HTERT RPE-1 (cell line): Measurements from ENCODE around the gene QSOX2.

Experiments used
- in situ Hi-C: fragments of 300-500 bp; cut with MboI; formaldehyde crosslinking; loops from 4 replicates; pipeline ENCODE4 v1.14.3; 2020; ENCODE audit warnings: low sequenced_read_pairs

Gene QSOX2

DNA sequence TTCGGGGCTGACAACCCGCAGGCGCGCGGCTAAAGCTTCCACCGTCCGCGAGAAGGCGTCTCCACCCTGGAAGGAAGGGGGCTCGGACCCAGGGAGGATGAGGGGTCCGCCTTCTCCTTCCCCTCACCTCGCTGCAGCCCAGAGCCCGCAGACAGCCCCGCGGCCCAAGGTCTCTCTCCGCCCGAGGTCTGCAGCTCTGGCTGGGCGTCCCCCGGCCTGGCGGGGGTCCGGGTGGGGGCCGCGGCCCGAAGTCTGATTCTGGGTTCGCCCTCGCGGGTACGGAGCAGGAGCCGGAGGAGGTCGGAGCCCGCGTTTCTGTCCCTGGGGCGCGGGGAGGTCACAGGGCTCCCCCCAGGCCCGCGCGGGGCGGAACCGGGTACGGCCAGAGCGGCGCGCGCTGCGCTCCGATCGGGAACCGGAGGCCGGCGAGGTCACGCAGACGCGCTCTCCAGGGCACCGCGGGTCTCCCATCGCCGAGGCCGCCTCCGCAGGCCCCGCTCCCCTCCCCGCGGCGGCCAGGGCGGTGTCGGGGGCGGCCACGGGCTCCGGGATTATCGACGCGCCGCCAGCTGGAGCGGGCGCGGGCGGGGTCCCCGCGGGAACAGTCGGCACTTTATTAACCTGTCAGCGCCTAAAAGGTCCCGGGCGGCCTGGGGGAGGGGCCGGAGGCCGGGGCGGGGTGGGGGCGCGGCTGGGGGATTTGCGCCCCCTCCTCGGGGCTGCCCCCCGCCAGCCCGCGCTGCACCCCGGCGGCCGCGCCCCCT, 52.3 kb downstream of the QSOX2 start:
- in situ Hi-C loops: no loop called here

DNA sequence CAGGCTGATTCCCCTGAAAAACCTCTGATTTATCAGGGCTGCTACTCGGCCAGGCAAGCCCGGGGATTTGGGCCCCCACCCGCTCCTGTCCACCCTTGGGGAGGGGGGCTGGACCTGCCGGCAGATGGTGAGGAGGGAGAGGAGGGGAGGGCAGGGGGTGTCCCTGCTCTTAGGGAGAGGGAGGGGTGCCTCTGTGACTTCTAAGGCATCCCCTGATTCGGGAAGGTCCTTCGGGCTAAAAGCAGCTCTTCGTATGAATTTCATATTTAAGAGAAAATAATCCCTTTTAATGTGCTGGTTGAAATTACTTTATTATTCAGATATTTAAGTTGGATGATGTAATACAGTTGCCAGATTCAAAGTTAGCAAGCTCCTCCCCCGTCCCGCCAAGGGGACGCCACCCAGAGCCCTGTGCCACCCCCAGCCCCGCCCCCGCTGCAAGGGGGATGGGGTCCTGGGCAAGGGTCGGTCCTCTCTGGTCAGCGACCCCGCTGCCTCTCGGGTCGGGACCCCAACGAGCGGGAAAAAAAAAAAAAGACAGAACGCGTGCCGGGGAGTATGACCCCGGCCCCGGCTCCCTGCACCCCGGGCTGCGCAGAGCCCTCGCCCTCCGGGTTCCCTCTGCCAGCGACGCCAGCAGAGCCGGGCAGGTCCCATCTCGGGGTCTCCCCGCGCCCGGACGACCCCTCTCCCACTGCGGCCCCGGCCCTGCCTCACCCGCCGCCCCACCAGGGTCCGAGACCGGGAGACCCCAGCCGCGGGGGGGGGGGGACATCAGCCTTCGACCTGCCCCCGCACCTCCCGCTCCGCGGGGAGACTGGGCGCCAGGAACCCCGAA, 53.1 kb downstream of the QSOX2 start:
- in situ Hi-C loops: no loop called here

DNA sequence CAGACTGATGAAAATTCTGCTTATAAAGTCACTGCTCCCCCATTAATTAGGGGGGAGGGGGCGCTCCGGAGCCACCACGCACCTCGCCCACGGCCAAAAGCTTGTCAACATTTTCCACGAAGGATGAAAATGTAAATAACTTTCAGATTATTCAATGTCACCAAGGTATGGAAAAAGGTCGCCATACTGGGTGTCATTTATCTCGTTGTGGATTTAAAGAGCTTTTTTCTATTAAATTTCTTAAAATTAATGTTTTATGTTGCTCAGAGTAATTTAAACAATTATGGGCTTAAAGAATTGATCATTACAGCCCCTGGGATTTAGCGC, 53.7 kb downstream of the QSOX2 start:
- in situ Hi-C loops: no loop called here

DNA sequence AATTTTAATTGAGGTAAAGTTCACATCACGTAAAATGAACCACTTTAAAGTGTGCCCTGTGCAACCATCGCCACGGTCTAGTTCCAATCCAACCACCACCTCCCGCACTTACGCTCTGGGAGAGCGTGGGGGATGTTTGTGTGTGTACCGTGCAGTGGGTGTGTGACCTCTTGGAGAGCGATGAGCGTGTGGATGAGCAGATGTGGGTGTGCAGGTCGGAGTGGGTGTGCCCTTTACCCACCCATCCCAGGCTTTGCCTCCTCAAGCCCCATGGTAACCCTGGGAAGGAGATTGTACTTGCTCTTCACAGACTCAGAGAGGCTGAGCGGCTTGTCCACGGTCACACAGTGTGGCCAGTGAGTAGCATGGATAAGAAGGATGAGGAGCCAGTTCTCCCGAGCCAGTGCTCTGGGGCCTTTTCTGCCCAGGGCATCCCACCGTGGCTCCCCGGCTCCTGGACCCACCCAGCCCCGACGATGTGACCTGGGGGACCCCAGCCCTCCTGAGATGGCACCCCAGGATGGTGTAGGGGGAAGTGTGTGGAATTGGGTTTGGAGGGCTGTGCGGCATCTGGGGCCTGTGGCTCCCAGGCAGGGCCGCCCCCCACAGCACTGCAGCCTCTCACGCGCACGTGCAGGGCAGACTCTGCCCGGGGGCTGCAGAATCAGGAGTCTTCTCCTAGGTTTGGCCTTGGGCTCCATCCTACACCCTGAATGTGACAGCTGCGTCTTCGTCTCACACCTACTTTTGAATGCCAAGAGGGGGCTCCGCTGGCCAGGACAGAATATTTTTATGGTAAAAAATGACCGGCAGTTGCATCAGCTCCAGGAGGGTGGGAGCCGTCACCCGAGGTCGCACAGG, 54.3 kb downstream of the QSOX2 start:
- in situ Hi-C loops: no loop called here

DNA sequence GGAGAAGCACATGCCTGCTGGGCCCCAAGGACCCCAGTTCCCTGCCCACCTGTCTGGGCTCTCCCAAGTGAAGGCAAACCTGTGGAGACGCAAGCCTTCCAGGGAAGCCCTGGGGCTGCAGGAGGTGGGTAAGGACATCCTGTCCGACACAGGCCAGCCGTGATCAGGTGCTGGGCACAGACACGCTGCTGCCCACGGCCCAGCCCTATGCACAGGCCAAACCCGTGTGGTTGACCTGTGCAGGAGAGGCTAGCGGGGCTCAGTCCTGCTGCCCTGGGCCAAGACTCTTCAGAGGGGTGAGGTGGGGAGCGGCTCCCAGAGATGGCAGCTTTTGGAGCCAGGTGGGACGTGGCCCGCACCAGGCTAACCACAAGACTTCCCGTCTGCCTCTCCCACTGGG, 55.0 kb downstream of the QSOX2 start:
- in situ Hi-C loops: no loop called here

DNA sequence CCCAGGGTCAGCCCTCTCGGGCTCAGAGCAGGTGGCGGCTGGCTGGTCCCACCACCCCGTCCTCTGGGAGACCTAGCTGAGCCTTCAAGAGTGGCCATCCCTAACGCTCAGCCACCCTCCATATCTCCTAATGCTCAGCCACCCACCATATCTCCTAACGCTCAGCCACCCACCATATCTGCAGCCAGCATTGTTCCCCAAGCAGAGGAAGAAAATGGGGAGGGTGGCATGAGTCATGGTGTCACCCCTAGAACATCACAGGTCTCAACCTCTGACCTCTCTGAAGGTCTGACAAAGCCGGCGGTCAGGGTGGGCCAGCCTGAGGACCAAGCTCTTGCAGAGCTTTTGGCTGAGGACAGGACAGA, 55.4 kb downstream of the QSOX2 start:
- in situ Hi-C loops: no loop called here

DNA sequence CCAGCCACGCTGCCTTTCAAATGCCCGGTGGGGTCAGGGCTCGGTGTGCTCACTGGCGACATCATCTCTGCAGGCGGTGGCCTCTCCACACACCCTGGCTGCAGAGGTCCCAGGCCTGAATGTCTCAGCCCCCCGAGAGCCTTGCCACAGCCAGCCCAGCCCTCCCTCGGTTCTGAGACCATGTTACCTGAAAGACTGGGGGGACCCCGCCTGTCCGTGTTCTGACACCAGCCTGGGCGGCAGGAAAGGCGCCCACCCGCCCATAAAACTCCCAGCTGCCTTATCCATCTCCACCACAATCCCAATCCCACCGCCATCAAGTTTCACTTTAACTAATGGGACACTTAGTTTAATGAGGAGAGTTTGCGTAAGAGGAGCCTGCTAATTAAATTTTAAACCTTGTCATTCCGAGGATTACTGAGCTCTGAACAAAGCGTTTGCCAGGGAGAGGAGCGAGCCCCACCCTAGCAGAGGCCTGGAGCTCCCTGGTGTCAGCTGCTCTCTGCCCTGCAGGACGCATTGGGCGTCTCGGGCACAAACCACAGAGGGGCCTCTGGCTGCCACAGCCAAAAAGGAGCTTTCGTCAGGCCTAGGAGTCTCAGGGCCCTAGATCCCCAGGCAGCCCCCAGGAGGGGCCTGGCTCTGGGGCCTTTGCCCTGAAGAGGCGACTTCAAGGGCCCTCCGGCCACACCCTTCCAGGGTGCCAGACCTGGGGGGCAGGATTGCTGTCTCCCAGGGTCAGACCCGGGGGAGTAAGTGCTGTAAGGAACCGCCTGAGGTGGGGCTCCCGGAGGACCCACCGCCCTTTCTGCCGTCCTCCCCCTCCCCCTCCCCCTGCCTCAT, 56.0 kb downstream of the QSOX2 start:
- in situ Hi-C loops: no loop called here

DNA sequence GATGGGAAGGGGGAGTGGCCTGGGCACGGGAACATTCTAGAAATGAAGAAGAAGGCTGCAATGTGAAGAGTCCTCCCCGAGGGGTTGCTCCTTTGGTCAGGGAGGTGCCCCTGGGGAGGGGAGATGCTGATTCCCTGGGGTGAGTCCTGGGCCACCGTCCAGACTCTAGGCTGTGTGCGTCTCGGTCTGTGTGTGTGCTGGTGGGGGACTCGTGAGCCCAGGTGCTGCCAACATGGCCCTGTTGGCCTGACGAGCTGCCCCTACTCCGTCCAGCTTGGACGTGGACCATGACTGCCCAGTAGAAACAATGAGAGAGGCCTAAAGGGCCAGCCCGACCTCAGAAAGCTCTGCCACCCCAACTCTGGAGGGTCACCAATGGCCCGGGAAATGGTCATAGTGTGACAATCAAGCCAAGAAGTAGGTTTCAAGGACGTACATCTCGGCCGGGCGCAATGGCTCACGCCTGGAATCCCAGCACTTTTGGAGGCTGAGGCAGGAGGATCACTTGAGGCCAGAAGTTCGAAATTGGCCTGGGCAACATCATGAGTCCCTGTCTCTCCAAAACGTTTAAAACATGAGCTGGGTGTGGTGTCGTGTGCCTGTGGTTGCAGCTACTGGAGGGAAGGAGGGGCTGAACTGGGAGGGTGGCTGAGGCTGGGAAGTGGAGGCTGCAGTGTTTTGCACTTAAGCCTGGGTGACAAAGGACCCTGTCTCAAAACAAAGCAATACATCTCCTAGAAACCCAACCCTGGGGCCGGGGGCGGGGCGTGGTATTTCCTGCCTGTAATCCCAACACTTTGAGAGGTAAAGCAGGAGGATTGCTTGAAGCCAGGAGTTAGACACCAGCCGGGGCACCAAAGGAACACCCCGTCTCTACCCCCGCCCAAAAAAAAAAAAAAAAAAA, 57.7 kb downstream of the QSOX2 start:
- in situ Hi-C loops: no loop called here

DNA sequence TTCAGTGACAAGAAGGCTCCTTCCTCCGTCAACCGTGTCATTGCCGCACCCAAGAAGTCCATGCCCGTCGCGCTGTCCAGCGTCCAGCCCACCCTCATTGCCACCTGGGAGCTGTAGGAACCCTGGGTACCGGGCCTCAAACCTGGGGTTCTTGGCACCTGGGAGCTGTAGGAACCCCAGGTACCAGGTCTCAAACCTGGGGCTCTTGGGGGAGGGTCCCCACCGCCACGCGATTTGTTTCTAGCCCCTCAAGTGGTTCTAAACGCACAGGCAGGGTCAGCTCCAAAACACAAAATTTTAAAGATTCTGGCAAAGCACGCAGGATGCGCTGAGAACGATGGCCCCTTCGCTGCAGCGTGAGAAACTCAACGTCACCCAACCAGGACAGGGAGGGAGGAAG, 58.4 kb downstream of the QSOX2 start:
- in situ Hi-C loops: no loop called here

DNA sequence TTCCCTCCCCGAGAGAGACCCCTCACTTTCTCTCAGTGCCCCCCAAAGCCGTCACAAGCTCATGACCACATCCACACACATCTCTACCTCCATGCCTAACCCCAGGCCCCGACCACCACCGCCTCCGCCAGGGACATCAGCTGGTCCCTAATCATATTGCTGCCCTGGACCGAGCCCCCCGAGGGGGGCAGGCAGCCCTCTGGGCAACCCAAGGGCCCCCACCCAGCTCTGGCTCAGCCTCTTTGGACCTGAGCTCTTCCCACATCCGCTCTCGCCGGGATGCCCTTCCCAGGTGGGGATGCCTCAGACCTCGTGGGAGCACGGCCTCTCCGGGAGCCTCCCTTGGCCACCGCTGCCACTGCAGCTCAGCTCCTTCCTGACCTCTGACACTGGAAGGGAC, 59.2 kb downstream of the QSOX2 start:
- in situ Hi-C loops: no loop called here

DNA sequence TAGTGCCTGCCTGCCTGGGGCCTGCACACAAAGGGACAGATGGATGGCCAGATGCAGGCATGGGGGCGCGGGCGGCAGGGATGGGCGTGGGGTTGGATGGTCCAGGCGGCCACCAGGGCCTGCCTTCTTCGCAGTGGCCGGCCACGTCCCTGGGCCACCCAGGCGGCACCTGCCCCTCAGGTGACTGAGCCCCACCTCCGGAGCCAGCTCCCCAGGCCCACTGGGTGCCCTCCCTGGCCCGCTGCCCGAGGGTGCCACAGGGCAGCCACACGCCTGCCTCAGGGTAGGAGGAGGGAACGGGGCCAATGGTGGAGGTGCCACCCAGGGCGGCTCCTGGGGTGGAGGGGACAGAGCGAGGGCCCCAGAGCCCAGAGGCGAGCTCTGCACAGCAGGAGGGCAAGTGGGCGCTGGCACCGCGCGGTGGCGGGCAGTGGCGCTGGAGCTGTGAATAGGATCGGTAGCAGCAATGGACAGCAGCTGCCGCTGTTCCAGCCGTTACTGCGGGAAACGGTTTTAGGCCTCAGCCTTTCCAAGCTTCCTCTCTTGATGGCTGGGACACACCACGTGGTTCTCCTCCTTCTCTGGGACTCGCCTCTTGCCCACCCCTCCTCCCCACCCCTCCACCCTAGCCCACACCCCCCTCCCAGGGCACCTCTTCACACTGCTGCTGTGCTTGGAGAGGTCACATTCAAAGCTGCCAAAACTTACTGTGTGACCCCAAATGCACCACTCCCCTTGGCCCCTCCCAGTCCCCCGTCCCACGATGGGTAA, 59.8 kb downstream of the QSOX2 start:
- in situ Hi-C loops: no loop called here

DNA sequence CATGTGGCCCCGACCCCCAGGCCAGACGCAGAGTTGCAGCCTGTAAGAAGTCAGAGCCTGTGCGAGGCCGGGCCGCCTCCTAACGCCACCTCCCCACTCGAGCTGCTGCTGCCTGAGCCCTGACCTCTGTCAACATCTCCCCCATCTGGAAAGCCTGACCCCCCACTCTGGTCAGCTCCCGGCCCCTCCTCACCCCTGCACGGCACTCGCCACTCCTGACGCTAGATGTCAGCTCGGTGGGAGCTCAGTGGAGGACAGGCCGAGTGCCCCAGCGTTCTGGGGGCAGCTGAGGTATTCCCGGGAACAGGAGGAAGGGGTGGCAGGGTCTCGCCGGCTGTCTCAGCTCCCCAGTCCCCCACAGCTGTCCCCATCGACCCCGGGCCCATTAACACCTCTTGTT, 60.5 kb downstream of the QSOX2 start:
- in situ Hi-C loops: no loop called here

DNA sequence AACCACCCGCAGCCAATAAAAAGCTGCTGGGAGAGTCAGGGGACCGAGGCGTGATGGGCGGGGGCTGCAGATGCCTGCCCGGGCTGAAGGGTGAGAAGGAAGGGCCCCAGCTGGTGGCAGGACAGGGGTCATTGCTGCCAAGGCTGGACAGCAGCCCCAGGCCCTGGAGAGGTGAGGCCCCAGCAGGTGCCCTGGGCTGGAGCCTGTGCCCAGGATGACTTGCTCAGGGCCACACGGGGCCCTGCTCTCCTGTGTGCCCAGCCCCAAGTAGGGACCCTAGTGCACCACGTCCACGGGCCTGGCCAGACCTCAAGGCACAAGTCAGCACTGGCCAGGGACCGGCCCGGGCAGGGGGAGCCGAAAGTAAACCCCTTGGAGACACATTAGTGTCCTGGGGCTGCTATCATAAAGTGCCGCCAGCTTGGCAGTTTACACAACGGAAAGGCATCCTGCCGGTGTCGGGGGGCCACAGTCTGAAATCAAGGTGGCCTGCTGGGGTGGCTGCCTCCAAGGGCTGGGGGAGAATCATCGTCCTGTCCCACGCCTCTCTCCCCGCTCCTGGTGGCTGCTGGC, 62.7 kb downstream of the QSOX2 start:
- in situ Hi-C loops: no loop called here

DNA sequence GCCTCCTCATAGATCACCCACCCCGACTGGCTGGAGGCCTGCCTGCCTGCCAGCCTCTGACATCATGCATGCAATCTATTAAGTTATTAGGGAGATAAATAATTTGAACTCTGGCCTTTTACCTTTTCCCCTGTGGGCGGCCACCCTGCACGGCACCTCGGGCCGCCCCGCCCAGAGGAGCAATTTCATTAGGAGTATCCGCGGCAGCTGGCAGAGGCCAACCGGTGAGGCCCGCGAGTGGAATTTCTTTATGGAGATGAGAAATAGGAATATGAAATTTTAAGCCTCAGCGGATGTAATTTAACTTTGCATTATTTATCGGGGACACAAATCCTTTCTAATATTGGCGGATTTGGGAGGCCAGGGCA, 63.2 kb downstream of the QSOX2 start:
- in situ Hi-C loops: no loop called here

DNA sequence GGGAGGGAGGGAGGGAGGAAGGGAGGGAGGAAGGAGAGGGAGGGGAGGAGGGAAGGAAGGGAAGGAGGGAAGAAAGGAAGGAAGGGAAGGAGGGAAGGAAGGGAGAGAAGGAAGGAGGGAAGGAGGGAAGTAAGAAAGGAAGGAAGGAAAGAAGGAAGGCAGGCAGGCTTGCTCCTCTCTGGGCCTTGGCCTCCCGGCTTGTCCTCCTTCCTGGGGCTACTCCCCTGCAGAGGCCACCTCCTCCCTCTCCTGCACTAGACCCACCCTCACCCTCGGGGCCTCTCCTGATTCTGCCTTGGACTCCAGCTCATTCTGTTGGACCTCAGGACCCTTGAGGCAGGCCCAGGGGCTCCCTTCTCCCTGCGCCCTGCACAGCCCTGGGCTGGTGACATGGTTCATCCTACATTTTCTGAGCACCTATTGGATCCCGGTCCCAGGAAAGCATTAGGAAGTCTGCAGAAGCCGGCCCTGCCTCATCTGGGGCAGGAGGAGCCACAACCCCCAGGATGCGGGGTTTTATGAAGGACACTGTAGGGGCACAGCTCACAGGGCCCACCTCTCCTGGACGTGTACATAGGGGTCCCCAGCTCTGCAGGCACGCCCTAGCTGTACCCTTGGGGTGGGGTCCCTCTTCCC, 63.7 kb downstream of the QSOX2 start:
- in situ Hi-C loops: no loop called here

DNA sequence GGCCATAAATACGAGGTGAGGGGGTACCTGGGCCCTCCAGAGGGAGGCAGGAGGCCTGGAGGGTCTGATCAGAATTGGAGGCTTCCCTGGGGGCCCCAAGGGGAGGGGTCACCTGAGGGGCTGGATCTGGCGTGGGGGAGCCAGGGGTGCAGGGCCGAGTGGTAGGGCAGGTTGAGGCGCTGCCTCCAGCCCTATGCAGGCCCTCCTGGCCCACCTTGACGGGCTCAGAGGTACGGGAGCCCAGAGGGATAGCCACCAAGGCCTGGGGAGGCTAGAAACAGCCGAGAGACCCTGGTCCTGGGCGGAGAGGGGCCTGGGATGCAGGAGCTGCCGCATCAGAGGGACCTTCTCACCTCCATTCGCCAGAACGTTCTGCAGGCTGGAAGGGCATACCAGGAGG, 65.0 kb downstream of the QSOX2 start:
- in situ Hi-C loops: no loop called here

DNA sequence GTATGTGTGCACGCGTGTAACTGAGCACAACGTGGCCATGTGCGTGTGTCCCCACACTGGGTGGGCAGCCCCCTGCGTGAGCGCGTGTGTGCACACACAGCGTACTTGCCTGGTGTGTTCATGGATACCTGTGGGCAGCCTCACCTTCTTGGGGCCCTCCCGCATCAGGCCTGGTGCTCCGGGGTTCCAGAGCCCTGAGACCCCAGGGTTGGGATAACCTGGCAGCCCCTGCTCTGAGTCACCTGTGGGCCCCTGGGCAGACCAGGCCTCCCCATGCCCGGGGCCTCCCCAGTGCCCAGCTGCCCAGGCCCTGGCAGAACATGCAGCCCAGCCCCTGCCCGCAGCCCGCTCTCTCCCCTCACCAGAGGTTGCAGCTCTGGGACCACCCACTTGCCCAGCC, 65.9 kb downstream of the QSOX2 start:
- in situ Hi-C loops: no loop called here

DNA sequence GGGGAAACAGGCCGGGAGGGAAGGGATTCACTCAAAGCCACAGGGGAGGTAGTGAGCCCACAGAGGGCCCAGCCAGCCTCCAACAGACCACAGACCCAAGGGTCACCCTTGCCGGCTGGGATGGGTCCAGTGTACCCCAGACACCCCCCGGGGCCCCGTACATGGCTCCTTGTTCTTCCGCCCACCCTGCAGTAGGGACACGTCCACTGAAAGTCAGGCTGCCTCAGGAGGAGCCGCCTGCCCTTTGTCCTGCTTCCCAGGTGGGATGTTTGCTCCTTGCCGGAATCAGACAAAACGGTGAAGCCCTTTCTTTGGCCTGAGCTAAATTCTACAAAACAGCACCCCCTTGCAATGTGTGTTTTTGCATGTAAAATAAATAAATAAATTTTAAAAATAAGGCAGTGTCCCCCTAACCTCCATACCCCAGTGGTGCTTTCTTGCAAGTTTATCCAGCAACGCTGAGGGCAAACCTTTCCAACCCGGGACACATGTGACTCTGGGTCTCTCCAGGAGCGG, 66.5 kb downstream of the QSOX2 start:
- in situ Hi-C loops: no loop called here
